GM12878 (cell line): ENCODE measurements around the gene ARAP1. TPM values are rescaled to one million over a fixed set of nuclear protein-coding genes. Genes with fewer than 3 reads are reported as not detected.

ENCODE experiments used
- ATAC-seq: fragments of 200-7000 bp; cut with Tn5 transposase; 3 replicates; pipeline ENCODE4 v1.9.1; 2020; ENCODE audit warnings: mild to moderate bottlenecking, moderate library complexity
- BruUV-seq: library from RNA; stranded (reverse); fragments of 400-500 nt; replicated peaks from 2 replicates; lab custom pipeline; 2021; lab: Mats Ljungman, UMichigan
- CTCF ChIA-PET: fragments of 300-600 bp; sonication (Branson Sonifier 250); formaldehyde crosslinking; extraction: SDS; loops from one replicate; lab custom pipeline; 2021; ENCODE audit warnings: inconsistent platforms; lab: Yijun Ruan, JAX
- POLR2A ChIA-PET: fragments of 350-600 bp; formaldehyde crosslinking; extraction: SDS; loops from one replicate; lab custom pipeline; 2021; ENCODE audit warnings: inconsistent platforms; lab: Charles Lee
- RAD21 ChIA-PET: fragments of 300-600 bp; sonication (Branson Sonifier 250); formaldehyde crosslinking; loops from one replicate; lab custom pipeline; 2023; ENCODE audit warnings: antibody characterized with exemption; ENCODE audit not compliant: unreplicated experiment; lab: Charles Lee
- SMC1A ChIA-PET: fragments of 300-600 bp; sonication (Branson Sonifier 250); formaldehyde crosslinking; loops from one replicate; lab custom pipeline; 2023; ENCODE audit not compliant: unreplicated experiment, uncharacterized antibody; lab: Charles Lee
- DNase-seq: peaks from one replicate; pipeline ENCODE4 v3.0.0-alpha.2; 2011; ENCODE audit warnings: low read depth, low spot score
- FAIRE-seq: peaks from 3 replicates; lab custom pipeline; 2011; peaks lifted over from hg19 to GRCh38; lab: Jason Lieb, UNC
- H2AFZ ChIP-seq: 2 replicates; pipeline ENCODE4 v1.6.0; 2011; ENCODE audit warnings: low read depth, low read length, control low read depth; ENCODE audit not compliant: control insufficient read depth
- H3K27ac ChIP-seq: 2 replicates; pipeline ENCODE4 v1.5.1; 2011; ENCODE audit warnings: control low read depth; ENCODE audit not compliant: control insufficient read depth, insufficient read depth
- H3K27me3 ChIP-seq, 2 experiments: replicated peaks in 1 of 2; 2 replicates each; pipeline versions ENCODE4 v1.6.0 to v1.6.1; 2011; ENCODE audit warnings: low read length in 1 of 2; ENCODE audit not compliant: control insufficient read depth in 2 of 2, insufficient read depth in 2 of 2
- H3K36me3 ChIP-seq, 2 experiments: 2 replicates each; pipeline ENCODE4 v1.5.1; 2011; ENCODE audit warnings: low read length in 1 of 2; ENCODE audit not compliant: control insufficient read depth in 2 of 2, insufficient read depth in 2 of 2
- H3K4me1 ChIP-seq: 2 replicates; pipeline ENCODE4 v1.6.1; 2011; ENCODE audit warnings: mild to moderate bottlenecking, low read length, moderate library complexity, mixed read lengths; ENCODE audit not compliant: control insufficient read depth, insufficient read depth
- H3K4me2 ChIP-seq: 2 replicates; pipeline ENCODE4 v1.6.0; 2011; ENCODE audit warnings: control low read depth; ENCODE audit not compliant: control insufficient read depth, insufficient read depth
- H3K4me3 ChIP-seq: fragments of 200-600 bp; sonication (generic); 2 replicates; pipeline ENCODE4 v1.5.1; 2016
- H3K79me2 ChIP-seq: 2 replicates; pipeline ENCODE4 v1.6.0; 2011; ENCODE audit warnings: low read length; ENCODE audit not compliant: control insufficient read depth, insufficient read depth
- H3K9ac ChIP-seq: 2 replicates; pipeline ENCODE4 v1.8.0; 2011; ENCODE audit warnings: low read length, control low read depth, mixed read lengths; ENCODE audit not compliant: control insufficient read depth, insufficient read depth
- H3K9me3 ChIP-seq: replicated peaks from 3 replicates; pipeline ENCODE4 v1.5.1; 2011; ENCODE audit warnings: mild to moderate bottlenecking, low read length; ENCODE audit not compliant: control insufficient read depth, insufficient read depth
- H4K20me1 ChIP-seq: 2 replicates; pipeline ENCODE4 v1.6.0; 2011; ENCODE audit not compliant: control insufficient read depth, insufficient read depth
- ATF7 ChIP-seq: fragments of 450-650 bp; IDR thresholded peaks from 2 replicates; pipeline ENCODE4 v1.6.1; 2016; ENCODE audit warnings: low read depth, mild to moderate bottlenecking
- CBX5 ChIP-seq: sonication (generic); IDR thresholded peaks from 2 replicates; pipeline ENCODE4 v1.6.1; 2016; ENCODE audit warnings: low read depth, moderate library complexity, mild to moderate bottlenecking, inconsistent platforms
- EP300 ChIP-seq, 2 experiments: fragments of 150-350 bp in 1 of 2; IDR thresholded peaks; 2 replicates each; pipeline ENCODE4 v1.6.1; 2011 to 2012; ENCODE audit warnings: low read depth in 2 of 2, low read length in 2 of 2, borderline replicate concordance in 1 of 2, improper control_type of control experiment in 1 of 2, inconsistent platforms in 1 of 2; ENCODE audit not compliant: control insufficient read depth in 1 of 2
- FOS ChIP-seq: IDR thresholded peaks from 3 replicates; pipeline ENCODE4 v1.6.1; 2011; ENCODE audit warnings: borderline replicate concordance; ENCODE audit not compliant: insufficient read length; ENCODE audit errors: extremely low read depth
- HCFC1 ChIP-seq: fragments of 150-350 bp; IDR thresholded peaks from 2 replicates; pipeline ENCODE4 v1.6.1; 2014; ENCODE audit warnings: low read length
- KLF5 ChIP-seq: fragments of 450-650 bp; IDR thresholded peaks from 2 replicates; pipeline ENCODE4 v1.6.1; 2014; ENCODE audit warnings: mild to moderate bottlenecking; ENCODE audit not compliant: partially characterized antibody
- MEF2B ChIP-seq: fragments of 450-650 bp; IDR thresholded peaks from 2 replicates; pipeline ENCODE4 v1.6.1; 2018; ENCODE audit warnings: mild to moderate bottlenecking, moderate library complexity; ENCODE audit not compliant: partially characterized antibody, poor library complexity, severe bottlenecking
- NFXL1 ChIP-seq: fragments of 450-650 bp; IDR thresholded peaks from 2 replicates; pipeline ENCODE4 v1.6.1; 2017; ENCODE audit warnings: antibody characterized with exemption, mild to moderate bottlenecking, borderline replicate concordance
- NKRF ChIP-seq: fragments of 450-650 bp; conservative IDR thresholded peaks from 2 replicates; pipeline ENCODE4 v1.6.1; 2017; ENCODE audit warnings: mild to moderate bottlenecking, moderate library complexity
- PAX8 ChIP-seq: fragments of 450-650 bp; IDR thresholded peaks from 2 replicates; pipeline ENCODE4 v1.6.1; 2017; ENCODE audit warnings: mild to moderate bottlenecking, moderate library complexity
- POLR2AphosphoS5 ChIP-seq: IDR thresholded peaks from 2 replicates; pipeline ENCODE4 v1.6.1; 2011; ENCODE audit warnings: mild to moderate bottlenecking, low read length, inconsistent platforms
- RELB ChIP-seq: fragments of 450-650 bp; IDR thresholded peaks from 2 replicates; pipeline ENCODE4 v1.6.1; 2017; ENCODE audit warnings: low read depth, mild to moderate bottlenecking, moderate library complexity
- RUNX3 ChIP-seq: IDR thresholded peaks from 2 replicates; pipeline ENCODE4 v1.6.1; 2012; ENCODE audit warnings: low read length, inconsistent platforms
- TCF3 ChIP-seq: IDR thresholded peaks from 2 replicates; pipeline ENCODE4 v1.6.1; 2012; ENCODE audit warnings: low read depth, mild to moderate bottlenecking, low read length, borderline replicate concordance; ENCODE audit not compliant: insufficient read depth
- WGBS: methylation state at CpG from one replicate; pipeline ENCODE4 v1.1.6; 2016; ENCODE audit warnings: low lambda C conversion rate; ENCODE audit not compliant: insufficient replicate concordance, insufficient coverage; ENCODE audit errors: missing lambda C conversion rate; 5-methylcytosine and 5-hydroxymethylcytosine counted together
- in situ Hi-C: fragments of 300-500 bp; cut with MboI; formaldehyde crosslinking; loops from 9 replicates; pipeline ENCODE4 v1.14.3; 2018; ENCODE audit warnings: mixed read lengths
- intact Hi-C: fragments of 100-400 bp; cut with micrococcal nuclease; formaldehyde crosslinking; loops from one replicate; pipeline ENCODE4 v1.14.2; 2022; ENCODE audit not compliant: unreplicated experiment
- polyA plus RNA-seq, 11 experiments: library from polyadenylated mRNA; depleted of rRNA in 4 of 11; unstranded in 6 of 11; stranded (reverse) in 5 of 11; fragments of >200 nt; fragmentation: Nextera tagmentation in 4 of 11; fragmentation: Illumina TruSeq in 1 of 11; extraction: Ambion mirVana in 4 of 11; extraction: Trizol in 1 of 11; gene quantifications; 1 replicate in 1 of 11; 2 replicates in 10 of 11; pipeline versions ENCODE4 v1.2.1 to v1.2.3, GENCODE V29; 2011 to 2016; ENCODE audit warnings: inconsistent platforms in 2 of 11, missing spikeins in 2 of 11, low read depth in 1 of 11
- total RNA-seq, 4 experiments: library from RNA; depleted of rRNA in 3 of 4; stranded (reverse); fragments of >200 nt in 3 of 4; fragmentation: Illumina TruSeq in 1 of 4; extraction: Trizol in 1 of 4; gene quantifications; 2 replicates each; pipeline versions ENCODE4 v1.2.1 to v1.2.3, GENCODE V29; 2013 to 2021
- TF ChIP-seq, protein P1 (sequence below): IDR thresholded peaks from 2 replicates; pipeline ENCODE4 v1.6.1; 2012; ENCODE audit warnings: mild to moderate bottlenecking, low read depth, low read length
- TF ChIP-seq, protein P2 (sequence below): fragments of 450-650 bp; IDR thresholded peaks from 2 replicates; pipeline ENCODE4 v1.6.1; 2017; ENCODE audit warnings: borderline replicate concordance

The ARAP1 gene
- total and polyA plus RNA-seq, 10 of the 15 experiments (the other 5 are each of a cell fraction or from before 2014, with no cell fraction given): 0.55 to 102 (median 51.0) TPM

DNA sequence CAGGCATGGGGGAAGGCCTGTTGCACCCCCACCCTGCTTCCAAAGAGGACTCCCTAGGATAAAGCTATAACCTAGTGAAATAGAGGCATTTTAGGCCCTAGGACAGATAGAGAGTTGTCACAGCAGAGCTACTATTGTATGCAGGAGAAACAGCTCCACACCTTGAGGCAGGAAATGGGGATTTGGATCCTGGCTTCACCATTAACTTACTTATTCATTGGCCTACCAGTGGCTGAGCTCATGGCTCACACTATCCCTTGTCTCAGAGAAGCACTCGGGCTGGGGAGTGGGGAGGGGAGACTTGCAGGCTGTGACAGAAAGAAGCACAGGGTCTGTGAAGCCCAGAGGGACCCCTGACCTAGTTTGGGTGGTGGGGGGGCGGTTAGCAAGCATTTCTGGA is 77.0 kb downstream of the ARAP1 start:
- SMC1A ChIA-PET: no interaction called here
- WGBS: 0% methylated on average over 2 of the region's 2 CpGs
- DNase-seq: no peak
- H2AFZ ChIP-seq: no peak overlapping the region
- no peak overlapping the region for H3K27ac ChIP-seq
- CTCF ChIA-PET: interaction anchor here (0.6 to 2.1 kb wide), 6 partner anchors 9 to 640 kb away, joined by 3 to 9 read pairs (median 4); no protein-coding TSS in a partner anchor
- POLR2A ChIA-PET: no interaction called here
- H3K79me2 ChIP-seq: no peaks in the 10 kb centered on the region
- H3K9me3 ChIP-seq: no peaks in the 10 kb centered on the region
- in situ Hi-C loops: no loop called here
- no TSS peak for BruUV-seq
- no peak overlapping the region for H3K4me3 ChIP-seq
- ATAC-seq: no peak
- no peaks in the 10 kb centered on the region for H3K36me3 ChIP-seq
- no peak overlapping the region for H3K4me2 ChIP-seq
- intact Hi-C loops: no loop called here
- peaks cover 3% of the 10 kb centered on the region; the same call in 1 of the 2 replicates for H4K20me1 ChIP-seq
- no peak for FAIRE-seq
- RAD21 ChIA-PET: no interaction called here
- H3K9ac ChIP-seq: no peak overlapping the region
- H3K27me3 ChIP-seq: peaks cover 5 to 14% of the 10 kb centered on the region in 2 experiments
- H3K4me1 ChIP-seq: peaks cover 2% of the 10 kb centered on the region
- no peak for TF ChIP-seq NFXL1
- TF ChIP-seq, protein P1, sequence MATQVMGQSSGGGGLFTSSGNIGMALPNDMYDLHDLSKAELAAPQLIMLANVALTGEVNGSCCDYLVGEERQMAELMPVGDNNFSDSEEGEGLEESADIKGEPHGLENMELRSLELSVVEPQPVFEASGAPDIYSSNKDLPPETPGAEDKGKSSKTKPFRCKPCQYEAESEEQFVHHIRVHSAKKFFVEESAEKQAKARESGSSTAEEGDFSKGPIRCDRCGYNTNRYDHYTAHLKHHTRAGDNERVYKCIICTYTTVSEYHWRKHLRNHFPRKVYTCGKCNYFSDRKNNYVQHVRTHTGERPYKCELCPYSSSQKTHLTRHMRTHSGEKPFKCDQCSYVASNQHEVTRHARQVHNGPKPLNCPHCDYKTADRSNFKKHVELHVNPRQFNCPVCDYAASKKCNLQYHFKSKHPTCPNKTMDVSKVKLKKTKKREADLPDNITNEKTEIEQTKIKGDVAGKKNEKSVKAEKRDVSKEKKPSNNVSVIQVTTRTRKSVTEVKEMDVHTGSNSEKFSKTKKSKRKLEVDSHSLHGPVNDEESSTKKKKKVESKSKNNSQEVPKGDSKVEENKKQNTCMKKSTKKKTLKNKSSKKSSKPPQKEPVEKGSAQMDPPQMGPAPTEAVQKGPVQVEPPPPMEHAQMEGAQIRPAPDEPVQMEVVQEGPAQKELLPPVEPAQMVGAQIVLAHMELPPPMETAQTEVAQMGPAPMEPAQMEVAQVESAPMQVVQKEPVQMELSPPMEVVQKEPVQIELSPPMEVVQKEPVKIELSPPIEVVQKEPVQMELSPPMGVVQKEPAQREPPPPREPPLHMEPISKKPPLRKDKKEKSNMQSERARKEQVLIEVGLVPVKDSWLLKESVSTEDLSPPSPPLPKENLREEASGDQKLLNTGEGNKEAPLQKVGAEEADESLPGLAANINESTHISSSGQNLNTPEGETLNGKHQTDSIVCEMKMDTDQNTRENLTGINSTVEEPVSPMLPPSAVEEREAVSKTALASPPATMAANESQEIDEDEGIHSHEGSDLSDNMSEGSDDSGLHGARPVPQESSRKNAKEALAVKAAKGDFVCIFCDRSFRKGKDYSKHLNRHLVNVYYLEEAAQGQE: no peak
- TF ChIP-seq MEF2B: no peak
- TF ChIP-seq PAX8: no peak
- TF ChIP-seq EP300 (IDR thresholded peaks at IDR 0.05; ENCODE audit: borderline replicate concordance in 1 of 2, control insufficient read depth in 1 of 2, low read depth in 2 of 2, low read length in 2 of 2): no peak
- TF ChIP-seq RELB: no peak
- TF ChIP-seq HCFC1: no peak
- no peak for TF ChIP-seq RUNX3
- no peak for TF ChIP-seq FOS
- TF ChIP-seq POLR2AphosphoS5: no peak
- no peak for TF ChIP-seq NKRF
- no peak for TF ChIP-seq KLF5
- TF ChIP-seq ATF7: no peak
- TF ChIP-seq TCF3: no peak
- TF ChIP-seq CBX5: no peak
- TF ChIP-seq, protein P2, sequence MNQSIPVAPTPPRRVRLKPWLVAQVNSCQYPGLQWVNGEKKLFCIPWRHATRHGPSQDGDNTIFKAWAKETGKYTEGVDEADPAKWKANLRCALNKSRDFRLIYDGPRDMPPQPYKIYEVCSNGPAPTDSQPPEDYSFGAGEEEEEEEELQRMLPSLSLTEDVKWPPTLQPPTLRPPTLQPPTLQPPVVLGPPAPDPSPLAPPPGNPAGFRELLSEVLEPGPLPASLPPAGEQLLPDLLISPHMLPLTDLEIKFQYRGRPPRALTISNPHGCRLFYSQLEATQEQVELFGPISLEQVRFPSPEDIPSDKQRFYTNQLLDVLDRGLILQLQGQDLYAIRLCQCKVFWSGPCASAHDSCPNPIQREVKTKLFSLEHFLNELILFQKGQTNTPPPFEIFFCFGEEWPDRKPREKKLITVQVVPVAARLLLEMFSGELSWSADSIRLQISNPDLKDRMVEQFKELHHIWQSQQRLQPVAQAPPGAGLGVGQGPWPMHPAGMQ: no peak
